SU-DHL-6 (cell line): ENCODE data around the gene RAD51B.

Source experiments
- CTCF ChIP-seq: fragments of 200-600 bp; sonication (generic); IDR thresholded peaks from one replicate; pipeline ENCODE4 v1.5.1; 2017; ENCODE audit warnings: antibody characterized with exemption, mild to moderate bottlenecking, low read length, moderate library complexity; ENCODE audit not compliant: insufficient read depth, poor library complexity, severe bottlenecking
- EZH2phosphoT487 ChIP-seq: fragments of 200-600 bp; sonication (generic), shearing (Covaris generic); conservative IDR thresholded peaks from 2 replicates; pipeline ENCODE4 v1.6.1; 2018; ENCODE audit warnings: mild to moderate bottlenecking, antibody characterized with exemption, low read length, moderate library complexity, mixed read lengths

GRCh38 chr14:68630081-68630571 is 810.5 kb downstream of the RAD51B start:
- TF ChIP-seq CTCF = no peak
- no peak for TF ChIP-seq EZH2phosphoT487
